Kidney (tissue), 14 donors: ENCODE measurements around the gene RNF144B. TPM values are rescaled to one million over a fixed set of nuclear protein-coding genes. Genes with fewer than 3 reads are reported as not detected.

ENCODE experiments used
- DNase-seq, 5 donors: peaks; one replicate each; pipeline ENCODE4 v3.0.0-alpha.2; 2013 to 2020
- FAIRE-seq: peaks from 2 replicates; lab custom pipeline; 2012; peaks lifted over from hg19 to GRCh38; lab: Jason Lieb, UNC
- H3K27ac ChIP-seq, 2 donors: one replicate each; pipeline ENCODE4 v1.7.0; 2013; ENCODE audit warnings: low read depth in 2 of 2, low read length in 2 of 2, inconsistent platforms in 1 of 2
- H3K27me3 ChIP-seq: one replicate; pipeline ENCODE4 v1.7.1; 2013; ENCODE audit warnings: low read length, inconsistent platforms; ENCODE audit not compliant: control insufficient read depth, insufficient read depth
- H3K36me3 ChIP-seq, 3 donors: one replicate each; pipeline versions ENCODE4 v1.7.0 to v1.7.1; 2013; ENCODE audit warnings: low read length in 3 of 3, control low read depth in 1 of 3, inconsistent platforms in 1 of 3; ENCODE audit not compliant: insufficient read depth in 3 of 3, control insufficient read depth in 2 of 3
- H3K4me1 ChIP-seq, 3 donors: one replicate each; pipeline versions ENCODE4 v1.7.0 to v1.7.1; 2013; ENCODE audit warnings: low read length in 3 of 3, inconsistent platforms in 1 of 3, low read depth in 1 of 3; ENCODE audit not compliant: control insufficient read depth in 2 of 3, insufficient read depth in 2 of 3
- H3K4me3 ChIP-seq, 3 donors: one replicate each; pipeline versions ENCODE4 v1.7.0 to v1.8.1; 2013; ENCODE audit warnings: low read length in 3 of 3, control low read depth in 1 of 3, inconsistent platforms in 1 of 3
- H3K9ac ChIP-seq, 3 donors: one replicate each; pipeline versions ENCODE4 v1.7.0 to v1.7.1; 2013; ENCODE audit warnings: low read length in 3 of 3, control low read depth in 1 of 3, inconsistent platforms in 1 of 3
- H3K9me3 ChIP-seq, 3 donors: one replicate each; pipeline versions ENCODE4 v1.7.0 to v1.7.1; 2013; ENCODE audit warnings: low read length in 3 of 3, control low read depth in 1 of 3, inconsistent platforms in 1 of 3; ENCODE audit not compliant: control insufficient read depth in 2 of 3, insufficient read depth in 1 of 3
- intact Hi-C: fragments of 100-400 bp; cut with DNase I; formaldehyde crosslinking; loops from one replicate; pipeline ENCODE4 v1.11.1; 2022
- polyA plus RNA-seq: library from polyadenylated mRNA; stranded (reverse); fragments of 350-450 nt; fragmentation: Illumina TruSeq; extraction: RNeasy Lipid Tissue Mini Kit (QIAGEN cat#74804); gene quantifications from one replicate; pipeline ENCODE4 v1.2.3, GENCODE V29; 2014; ENCODE audit warnings: low read depth, low replicate concordance; ENCODE audit not compliant: insufficient read depth
- total RNA-seq: library from RNA; stranded (reverse); fragmentation: NEBNext Ultra II Directional; extraction: Animal tissue kit (Norgen Biotek cat#: 25700); gene quantifications from one replicate; pipeline ENCODE4 v1.2.1, GENCODE V29; 2021
- TF ChIP-seq, protein P1 (sequence below): IDR thresholded peaks from 3 replicates; pipeline ENCODE4 v1.5.1; 2012; ENCODE audit warnings: mild to moderate bottlenecking, moderate library complexity, borderline replicate concordance; ENCODE audit not compliant: insufficient read depth; ENCODE audit errors: extremely low read depth
- donor health status: control.
- donor health status: control.
- donor health status: control.
- donor health status: control.
- donor health status: control.
- donor health status: DM: yes; HTN: yes; CAD: no.
- donor health status: Normal renal cell carcinoma (clear cell type).

RNF144B gene
- total and polyA plus RNA-seq, 2 donors from 2014 or later: 9.4 to 153 TPM

DNA sequence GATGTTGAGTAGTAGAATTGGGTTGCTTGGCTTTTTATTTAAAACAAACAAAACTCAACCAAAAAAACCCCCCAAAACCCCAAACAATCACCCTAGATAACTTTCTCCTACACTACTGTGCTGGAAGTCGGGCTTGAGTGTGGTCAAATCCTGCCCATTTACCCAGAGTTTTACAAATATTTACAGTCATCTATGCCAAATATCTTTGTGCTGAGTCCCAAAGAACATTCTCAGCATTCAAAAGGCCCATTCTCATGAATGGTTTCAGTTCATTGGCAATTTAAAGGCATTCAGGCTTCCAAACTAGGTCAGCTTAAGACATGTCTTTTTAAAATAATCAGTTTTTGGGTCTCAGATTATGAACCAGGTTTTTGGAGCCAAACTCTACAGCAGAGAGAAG is 1.8 kb downstream of the RNF144B start:
- Histone ChIP-seq H3K4me3 (peak overlapping the region in 2 of 3 donors; percentile 92 to 94), H3K9ac (peak overlapping the region in 2 of 3 donors; percentile 34 to 72), H3K27ac (peak overlapping the region; percentile 8 to 59), H3K9me3 (no peaks in the 10 kb centered on the region), H3K4me1 (peaks cover 0 to 6% (median 3%) of the 10 kb centered on the region in 3 donors), H3K27me3 (no peaks in the 10 kb centered on the region), H3K36me3 (no peaks in the 10 kb centered on the region)
- intact Hi-C loops: no loop called here
- TF ChIP-seq, protein P1, sequence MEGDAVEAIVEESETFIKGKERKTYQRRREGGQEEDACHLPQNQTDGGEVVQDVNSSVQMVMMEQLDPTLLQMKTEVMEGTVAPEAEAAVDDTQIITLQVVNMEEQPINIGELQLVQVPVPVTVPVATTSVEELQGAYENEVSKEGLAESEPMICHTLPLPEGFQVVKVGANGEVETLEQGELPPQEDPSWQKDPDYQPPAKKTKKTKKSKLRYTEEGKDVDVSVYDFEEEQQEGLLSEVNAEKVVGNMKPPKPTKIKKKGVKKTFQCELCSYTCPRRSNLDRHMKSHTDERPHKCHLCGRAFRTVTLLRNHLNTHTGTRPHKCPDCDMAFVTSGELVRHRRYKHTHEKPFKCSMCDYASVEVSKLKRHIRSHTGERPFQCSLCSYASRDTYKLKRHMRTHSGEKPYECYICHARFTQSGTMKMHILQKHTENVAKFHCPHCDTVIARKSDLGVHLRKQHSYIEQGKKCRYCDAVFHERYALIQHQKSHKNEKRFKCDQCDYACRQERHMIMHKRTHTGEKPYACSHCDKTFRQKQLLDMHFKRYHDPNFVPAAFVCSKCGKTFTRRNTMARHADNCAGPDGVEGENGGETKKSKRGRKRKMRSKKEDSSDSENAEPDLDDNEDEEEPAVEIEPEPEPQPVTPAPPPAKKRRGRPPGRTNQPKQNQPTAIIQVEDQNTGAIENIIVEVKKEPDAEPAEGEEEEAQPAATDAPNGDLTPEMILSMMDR: no peak
- peak in 1 of 5 donors; percentile 10 for DNase-seq
- no peak for FAIRE-seq

DNA sequence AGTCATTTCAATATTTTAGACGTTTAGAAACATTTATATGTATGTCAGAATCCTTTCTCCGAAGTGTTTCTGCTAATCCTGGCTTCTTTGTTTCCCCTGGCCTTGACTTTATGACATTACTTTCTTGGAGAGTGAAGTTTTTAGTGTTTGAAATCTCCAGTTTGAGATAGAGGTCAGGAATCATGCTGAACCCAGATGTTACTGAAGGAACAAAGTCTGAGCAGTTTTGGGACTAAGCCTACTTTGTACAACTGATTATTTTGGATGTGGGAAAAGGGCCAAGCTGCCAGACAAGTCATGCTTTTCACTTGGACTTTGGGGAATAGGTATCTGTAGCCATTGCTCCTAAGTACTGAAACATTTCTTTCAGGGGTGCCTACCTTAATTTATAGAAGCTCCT is 2.3 kb downstream of the RNF144B start:
- peaks cover 0 to 6% (median 3%) of the 10 kb centered on the region in 3 donors for H3K4me1 ChIP-seq
- H3K36me3 ChIP-seq: no peaks in the 10 kb centered on the region
- DNase-seq: peak in 2 of 5 donors; percentile 13 to 49
- no peak for FAIRE-seq
- intact Hi-C loops: no loop called here
- no peaks in the 10 kb centered on the region for H3K27me3 ChIP-seq
- peak overlapping the region in 1 of 3 donors; percentile 72 for H3K9ac ChIP-seq
- peak overlapping the region in 2 of 3 donors; percentile 92 to 94 for H3K4me3 ChIP-seq
- TF ChIP-seq, protein P1: no peak
- H3K27ac ChIP-seq: peak overlapping the region in 1 of 2 donors; percentile 35
- H3K9me3 ChIP-seq: no peaks in the 10 kb centered on the region

DNA sequence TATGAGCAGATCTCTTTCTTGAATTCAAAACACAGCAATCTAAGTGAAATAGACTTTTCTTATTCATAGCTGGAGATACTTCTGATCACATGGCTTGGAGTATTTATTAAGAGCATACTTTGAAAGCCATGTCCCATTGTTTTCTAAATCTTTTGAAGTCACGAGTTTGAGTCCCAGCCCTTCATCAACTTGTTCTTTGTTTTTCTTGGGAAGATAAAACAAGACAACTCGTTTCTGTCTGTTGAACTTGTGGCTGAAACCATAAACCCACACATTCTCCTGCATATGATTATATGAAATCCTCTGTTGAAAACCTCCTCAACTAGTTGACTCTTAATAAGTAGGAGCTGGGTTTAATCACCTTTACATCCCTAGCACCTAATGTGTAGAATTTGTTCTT is 3.3 kb downstream of the RNF144B start:
- Histone ChIP-seq H3K4me3 (peak overlapping the region in 1 of 3 donors; percentile 94), H3K9ac (no peak overlapping the region), H3K4me1 (peaks cover 0 to 6% (median 6%) of the 10 kb centered on the region in 3 donors), H3K9me3 (no peaks in the 10 kb centered on the region), H3K27ac (no peak overlapping the region), H3K36me3 (no peaks in the 10 kb centered on the region), H3K27me3 (no peaks in the 10 kb centered on the region)
- DNase-seq: no peak
- TF ChIP-seq, protein P1: no peak
- FAIRE-seq: no peak
- intact Hi-C loops: no loop called here

DNA sequence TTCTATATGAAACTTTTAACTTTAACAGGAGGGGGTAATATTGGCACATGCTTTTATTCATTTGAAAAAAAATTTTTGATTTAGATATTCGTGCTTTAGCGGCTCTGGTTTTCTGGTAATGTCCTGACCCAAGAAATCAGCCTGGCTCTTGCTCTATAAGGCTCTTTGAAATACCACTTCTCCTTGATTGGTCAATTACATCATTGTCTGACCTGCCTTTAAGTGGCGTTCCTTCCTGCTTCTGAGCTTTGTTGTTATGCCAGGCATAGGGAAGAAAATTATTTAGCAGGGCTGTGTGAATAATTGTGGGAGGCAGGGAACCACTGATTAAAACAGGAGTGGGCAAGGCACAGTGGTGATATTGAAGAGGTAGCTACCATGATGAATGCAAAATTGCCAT is 3.9 kb downstream of the RNF144B start:
- Histone ChIP-seq H3K9me3 (no peaks in the 10 kb centered on the region), H3K9ac (no peak overlapping the region), H3K4me1 (peaks cover 0 to 6% (median 6%) of the 10 kb centered on the region in 3 donors), H3K36me3 (no peaks in the 10 kb centered on the region), H3K27me3 (no peaks in the 10 kb centered on the region), H3K4me3 (peak overlapping the region in 1 of 3 donors; percentile 94), H3K27ac (no peak overlapping the region)
- FAIRE-seq: no peak
- no peak for DNase-seq
- intact Hi-C loops: no loop called here
- TF ChIP-seq, protein P1: no peak
